ENCODE measurements around the gene ZNF710.

The ZNF710 gene

GRCh38 chr15:90074023-90074422 is 72.9 kb downstream of the ZNF710 start:
- no peaks in the 10 kb centered on the region for H3K4me1 ChIP-seq (ENCODE audit: insufficient read depth, low read length)
- no peak overlapping the region for H3K4me2 ChIP-seq (ENCODE audit: insufficient read depth, low read length)
- no peak overlapping the region for H2AFZ ChIP-seq (ENCODE audit: low read depth, low read length)

GRCh38 chr15:90074916-90075315 is 73.8 kb downstream of the ZNF710 start:
- H3K36me3 ChIP-seq (ENCODE audit: insufficient read depth, low read length), result peaks cover 63% of the 10 kb centered on the region
- no peak for DNase-seq
- TF ChIP-seq CTCF (IDR thresholded peaks at IDR 0.05; ENCODE audit: borderline replicate concordance, extremely low read depth, low read length, poor library complexity, severe bottlenecking), result no peak
- TF ChIP-seq EZH2 (IDR thresholded peaks at IDR 0.05; ENCODE audit: borderline replicate concordance, low read depth, low read length, severe bottlenecking), result no peak
- no peak overlapping the region for H3K4me2 ChIP-seq (ENCODE audit: insufficient read depth, low read length)
- no peaks in the 10 kb centered on the region for H3K27me3 ChIP-seq (ENCODE audit: insufficient read depth, low read length, poor library complexity)
- H4K20me1 ChIP-seq (ENCODE audit: insufficient read depth, low read length), result no peaks in the 10 kb centered on the region
- no peak overlapping the region for H3K27ac ChIP-seq (ENCODE audit: low read length)
- H3K4me3 ChIP-seq (ENCODE audit: low read depth in 1 of 2, low read length in 2 of 2), result no peak overlapping the region
- no peaks in the 10 kb centered on the region for H3K9me3 ChIP-seq (ENCODE audit: insufficient read depth, low read length, severe bottlenecking)
- no peak overlapping the region for H2AFZ ChIP-seq (ENCODE audit: low read depth, low read length)
- H3K9ac ChIP-seq (ENCODE audit: low read depth, low read length), result no peak overlapping the region
- ATAC-seq (ENCODE audit: insufficient read depth, low read depth), result no peak
- H3K4me1 ChIP-seq (ENCODE audit: insufficient read depth, low read length), result no peaks in the 10 kb centered on the region
- H3K79me2 ChIP-seq (ENCODE audit: insufficient read depth, low read length), result no peaks in the 10 kb centered on the region

More at GRCh38 chr15:90074023-90074422, 72.9 kb downstream of the ZNF710 start:
- ATAC-seq (ENCODE audit: insufficient read depth, low read depth) (no peak), DNase-seq (no peak)
- no peaks in the 10 kb centered on the region for H3K79me2 ChIP-seq (ENCODE audit: insufficient read depth, low read length)
- peaks cover 60% of the 10 kb centered on the region for H3K36me3 ChIP-seq (ENCODE audit: insufficient read depth, low read length)
- no peak overlapping the region for H3K9ac ChIP-seq (ENCODE audit: low read depth, low read length)
- H4K20me1 ChIP-seq (ENCODE audit: insufficient read depth, low read length), result no peaks in the 10 kb centered on the region
- H3K27me3 ChIP-seq (ENCODE audit: insufficient read depth, low read length, poor library complexity), result no peaks in the 10 kb centered on the region
- TF ChIP-seq EZH2 (IDR thresholded peaks at IDR 0.05; ENCODE audit: borderline replicate concordance, low read depth, low read length, severe bottlenecking) (no peak), CTCF (IDR thresholded peaks at IDR 0.05; ENCODE audit: borderline replicate concordance, extremely low read depth, low read length, poor library complexity, severe bottlenecking) (no peak)
- no peak overlapping the region for H3K4me3 ChIP-seq (ENCODE audit: low read depth in 1 of 2, low read length in 2 of 2)
- H3K27ac ChIP-seq (ENCODE audit: low read length), result no peak overlapping the region
- no peaks in the 10 kb centered on the region for H3K9me3 ChIP-seq (ENCODE audit: insufficient read depth, low read length, severe bottlenecking)

DNA sequence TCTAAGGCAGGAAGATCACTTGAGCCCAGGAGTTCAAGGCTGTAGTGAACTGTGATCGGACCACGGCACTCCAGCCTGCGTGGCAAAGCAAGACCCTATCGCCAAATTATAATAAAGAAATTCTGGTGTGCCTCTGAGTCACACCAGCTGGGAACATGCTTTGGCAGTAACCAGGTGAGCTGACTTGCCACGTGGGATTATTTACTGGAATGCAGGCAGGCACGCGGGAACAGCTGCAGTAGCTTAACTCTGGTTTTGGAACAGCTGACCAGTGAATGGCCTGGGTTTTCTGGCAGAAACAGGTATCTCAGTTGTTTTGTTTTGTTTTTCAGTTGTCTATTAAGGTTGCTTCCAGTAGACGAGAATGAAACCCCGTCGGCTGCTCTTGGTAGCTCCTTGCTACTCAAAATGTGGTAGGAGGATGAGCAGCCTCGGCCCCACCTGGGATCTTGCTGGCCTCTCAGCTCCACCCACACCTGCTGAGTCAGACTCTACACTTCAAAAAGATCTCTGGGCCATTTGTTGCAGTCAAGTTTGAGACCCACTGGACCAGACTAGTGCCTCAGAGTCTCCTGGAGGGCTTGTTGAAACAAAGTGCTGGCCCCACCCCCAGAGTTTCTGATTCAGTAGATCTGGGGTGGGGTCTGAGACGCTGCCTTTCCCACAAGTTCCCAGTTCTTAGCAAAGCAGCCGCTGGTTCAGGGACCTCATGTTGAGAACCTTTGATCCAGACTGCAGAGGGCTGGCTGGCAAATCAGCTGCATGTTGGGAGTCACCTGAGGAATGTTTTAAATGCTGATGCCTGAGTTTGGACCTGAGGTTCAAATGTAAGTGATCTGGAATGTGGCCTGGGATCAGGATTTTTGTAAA is 74.5 kb downstream of the ZNF710 start:
- H3K27ac ChIP-seq (ENCODE audit: low read length), result no peak overlapping the region
- DNase-seq, result no peak

More for the DNA sequence above, 74.5 kb downstream of the ZNF710 start:
- H3K27me3 ChIP-seq (ENCODE audit: insufficient read depth, low read length, poor library complexity), result no peaks in the 10 kb centered on the region
- peaks cover 69% of the 10 kb centered on the region for H3K36me3 ChIP-seq (ENCODE audit: insufficient read depth, low read length)
- TF ChIP-seq EZH2 (IDR thresholded peaks at IDR 0.05; ENCODE audit: borderline replicate concordance, low read depth, low read length, severe bottlenecking), result no peak
- TF ChIP-seq CTCF (IDR thresholded peaks at IDR 0.05; ENCODE audit: borderline replicate concordance, extremely low read depth, low read length, poor library complexity, severe bottlenecking), result no peak
- no peak overlapping the region for H2AFZ ChIP-seq (ENCODE audit: low read depth, low read length)
- no peaks in the 10 kb centered on the region for H3K4me1 ChIP-seq (ENCODE audit: insufficient read depth, low read length)
- no peak overlapping the region for H3K9ac ChIP-seq (ENCODE audit: low read depth, low read length)
- no peak overlapping the region for H3K4me2 ChIP-seq (ENCODE audit: insufficient read depth, low read length)
- no peaks in the 10 kb centered on the region for H3K79me2 ChIP-seq (ENCODE audit: insufficient read depth, low read length)
- H3K9me3 ChIP-seq (ENCODE audit: insufficient read depth, low read length, severe bottlenecking), result no peaks in the 10 kb centered on the region
- no peak overlapping the region for H3K4me3 ChIP-seq (ENCODE audit: low read depth in 1 of 2, low read length in 2 of 2)
- no peaks in the 10 kb centered on the region for H4K20me1 ChIP-seq (ENCODE audit: insufficient read depth, low read length)
- no peak for ATAC-seq (ENCODE audit: insufficient read depth, low read depth)

Measured in DND-41 (cell line).